ENCODE results near the gene ADAMTS12. TPM values are rescaled to one million over a fixed set of nuclear protein-coding genes. Genes with fewer than 3 reads are reported as not detected.

The ADAMTS12 gene
- total RNA-seq, 1 experiment from 2014 or later = 6.2 TPM

DNA sequence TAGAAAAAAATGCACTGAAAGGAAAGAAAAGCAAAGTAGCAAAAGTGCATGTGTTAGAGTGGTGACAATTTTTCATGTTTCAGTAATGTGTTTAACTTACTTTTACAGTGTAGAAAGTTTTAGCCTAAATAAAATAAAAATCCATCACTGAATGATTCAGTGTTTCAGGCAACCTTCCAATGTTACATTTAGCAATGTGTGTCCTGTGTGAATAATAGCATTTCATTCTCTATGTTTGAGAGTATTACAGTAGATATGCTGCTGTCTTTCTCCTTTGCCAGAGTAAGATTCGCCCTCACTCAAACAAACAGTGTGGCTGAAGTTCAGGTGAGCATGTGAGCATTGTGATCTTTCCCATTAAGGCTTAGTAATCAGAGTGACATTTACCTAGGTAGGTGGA lies 279.9 kb downstream of the ADAMTS12 start:
- no peaks in the 10 kb centered on the region for H3K79me1 ChIP-seq (ENCODE audit: insufficient read depth, low read depth, low read length, poor library complexity, severe bottlenecking)
- H3K4me1 ChIP-seq (ENCODE audit: insufficient read depth, low read length) = no peaks in the 10 kb centered on the region
- no peak overlapping the region for H4K8ac ChIP-seq (replicated peaks; ENCODE audit: insufficient read length, low read depth, low read length)
- H2BK20ac ChIP-seq (ENCODE audit: low read depth, low read length, poor library complexity, severe bottlenecking) = no peak overlapping the region
- H3K27me3 Mint-ChIP-seq (ENCODE audit: low read depth) = no peaks in the 10 kb centered on the region
- H3K9ac ChIP-seq (ENCODE audit: extremely low read depth, insufficient read length, low read length) = no peak overlapping the region
- H3K14ac ChIP-seq (ENCODE audit: insufficient read depth, low read length) = no peak overlapping the region
- no peak overlapping the region for H3K18ac ChIP-seq (ENCODE audit: insufficient read length, low read depth, low read length)
- H3K4me3 Mint-ChIP-seq = no peak overlapping the region
- no peaks in the 10 kb centered on the region for H3K9me3 ChIP-seq (ENCODE audit: control insufficient read depth, low read depth, low read length)
- WGBS (ENCODE audit: extremely low coverage, insufficient read length, low lambda C conversion rate) = no CpG with 5 or more reads among the region's 1 CpG
- H3K56ac ChIP-seq (ENCODE audit: insufficient read length, low read depth, low read length) = no peak overlapping the region
- H2AFZ ChIP-seq (ENCODE audit: low read length) = no peak overlapping the region
- no peak overlapping the region for H2AK5ac ChIP-seq (ENCODE audit: insufficient read length, low read length)
- H4K91ac ChIP-seq (ENCODE audit: insufficient read length, low read depth, low read length) = no peak overlapping the region
- peaks cover 0 to 9% (median 0%) of the 10 kb centered on the region in 3 experiments; a peak in 2 of 7 replicates for H3K36me3 Mint-ChIP-seq (ENCODE audit: insufficient read depth in 1 of 3, low read depth in 3 of 3)
- no peak overlapping the region for H3K4ac ChIP-seq (ENCODE audit: low read depth, low read length)
- H3K79me2 ChIP-seq (ENCODE audit: insufficient read depth, low read length) = no peaks in the 10 kb centered on the region
- no peak for DNase-seq
- H3K27me3 ChIP-seq (ENCODE audit: insufficient read depth, low read length) = no peaks in the 10 kb centered on the region
- peaks cover 7 to 9% of the 10 kb centered on the region in 2 experiments for H3K4me1 Mint-ChIP-seq
- no peak overlapping the region for H2BK12ac ChIP-seq (ENCODE audit: insufficient read length, low read depth, low read length)
- H3K23ac ChIP-seq (ENCODE audit: insufficient read length, low read depth, low read length) = no peak overlapping the region
- H3K9me3 Mint-ChIP-seq = no peaks in the 10 kb centered on the region
- H3K27ac Mint-ChIP-seq = no peak overlapping the region
- no peak overlapping the region for H3K4me2 ChIP-seq (ENCODE audit: insufficient read depth, insufficient read length, low read length)
- no peaks in the 10 kb centered on the region for H3K23me2 ChIP-seq (ENCODE audit: insufficient read length, low read depth, low read length, poor library complexity, severe bottlenecking)
- no peak overlapping the region for H4K5ac ChIP-seq (ENCODE audit: insufficient read length, low read depth, low read length)
- TF ChIP-seq, protein P1, sequence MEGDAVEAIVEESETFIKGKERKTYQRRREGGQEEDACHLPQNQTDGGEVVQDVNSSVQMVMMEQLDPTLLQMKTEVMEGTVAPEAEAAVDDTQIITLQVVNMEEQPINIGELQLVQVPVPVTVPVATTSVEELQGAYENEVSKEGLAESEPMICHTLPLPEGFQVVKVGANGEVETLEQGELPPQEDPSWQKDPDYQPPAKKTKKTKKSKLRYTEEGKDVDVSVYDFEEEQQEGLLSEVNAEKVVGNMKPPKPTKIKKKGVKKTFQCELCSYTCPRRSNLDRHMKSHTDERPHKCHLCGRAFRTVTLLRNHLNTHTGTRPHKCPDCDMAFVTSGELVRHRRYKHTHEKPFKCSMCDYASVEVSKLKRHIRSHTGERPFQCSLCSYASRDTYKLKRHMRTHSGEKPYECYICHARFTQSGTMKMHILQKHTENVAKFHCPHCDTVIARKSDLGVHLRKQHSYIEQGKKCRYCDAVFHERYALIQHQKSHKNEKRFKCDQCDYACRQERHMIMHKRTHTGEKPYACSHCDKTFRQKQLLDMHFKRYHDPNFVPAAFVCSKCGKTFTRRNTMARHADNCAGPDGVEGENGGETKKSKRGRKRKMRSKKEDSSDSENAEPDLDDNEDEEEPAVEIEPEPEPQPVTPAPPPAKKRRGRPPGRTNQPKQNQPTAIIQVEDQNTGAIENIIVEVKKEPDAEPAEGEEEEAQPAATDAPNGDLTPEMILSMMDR (conservative IDR thresholded peaks at IDR 0.05) = no peak
- H3K27ac ChIP-seq (ENCODE audit: insufficient read length, low read depth, low read length) = no peak overlapping the region
- H4K20me1 ChIP-seq (ENCODE audit: control insufficient read depth, insufficient read depth, insufficient read length) = no peaks in the 10 kb centered on the region
- H2BK120ac ChIP-seq (ENCODE audit: low read depth, low read length, poor library complexity, severe bottlenecking) = no peak overlapping the region
- H3T11ph ChIP-seq (ENCODE audit: low read length) = no peak overlapping the region
- no peak overlapping the region for H2BK15ac ChIP-seq (ENCODE audit: low read depth, low read length)
- no peak overlapping the region for H2BK5ac ChIP-seq (ENCODE audit: insufficient read length, low read length)

All from H9 (cell line).